GM12878 (cell line): ENCODE results near the gene ANGEL2.

ENCODE experiments used
- POLR2AphosphoS5 ChIP-seq: IDR thresholded peaks from 2 replicates; pipeline ENCODE4 v1.6.1; 2011; ENCODE audit warnings: mild to moderate bottlenecking, low read length, inconsistent platforms
- SIN3A ChIP-seq: IDR thresholded peaks from 2 replicates; pipeline ENCODE4 v1.6.1; 2012; ENCODE audit warnings: low read depth, low read length, improper control_type of control experiment

DNA sequence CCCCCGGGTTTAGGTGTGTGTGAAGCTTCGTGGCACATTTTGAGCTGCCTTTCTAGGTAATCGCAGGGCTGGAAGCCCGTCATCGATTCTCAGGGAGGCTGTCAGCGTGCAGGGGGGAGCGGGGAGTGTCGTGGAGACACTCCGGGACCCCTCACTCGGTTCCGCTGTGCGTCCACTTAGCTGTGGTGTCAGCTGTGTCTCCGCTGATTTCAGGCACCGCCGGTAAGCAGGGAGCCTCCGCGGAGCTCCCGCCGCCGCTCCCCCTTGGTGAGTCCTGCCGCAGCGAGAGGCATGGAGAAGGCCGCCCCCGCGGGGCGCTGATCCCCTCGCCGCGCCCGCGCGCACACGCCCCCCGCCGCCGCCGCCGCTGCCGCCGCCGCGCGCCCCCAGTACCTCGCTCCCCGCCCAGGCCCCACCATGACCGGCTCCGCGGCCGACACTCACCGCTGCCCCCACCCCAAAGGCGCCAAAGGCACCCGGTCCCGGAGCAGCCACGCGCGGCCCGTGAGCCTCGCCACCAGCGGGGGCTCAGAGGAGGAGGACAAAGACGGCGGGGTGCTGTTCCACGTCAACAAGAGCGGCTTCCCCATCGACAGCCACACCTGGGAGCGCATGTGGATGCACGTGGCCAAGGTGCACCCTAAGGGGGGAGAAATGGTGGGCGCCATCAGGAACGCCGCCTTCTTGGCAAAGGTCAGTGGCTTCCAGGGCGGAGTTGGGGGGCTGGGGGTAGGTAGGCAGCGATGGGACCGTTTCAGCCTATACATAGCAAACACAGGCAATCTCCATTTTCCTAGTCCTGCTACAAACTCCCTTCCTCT, 64.3 kb downstream of the ANGEL2 start:
- TF ChIP-seq POLR2AphosphoS5 (no peak), SIN3A (no peak)
